CD4-positive, CD25-positive, alpha-beta regulatory T cell (primary cell): ENCODE data around the gene ADGRV1. TPM values are rescaled to one million over a fixed set of nuclear protein-coding genes. Genes with fewer than 3 reads are reported as not detected.

Source experiments
- ATAC-seq, 2 donors: fragments of 150-1000 bp; cut with Tn5 transposase; one replicate each; pipeline ENCODE4 v1.10.0; 2021; ENCODE audit warnings: low read depth in 2 of 2, moderate number of reproducible peaks in 2 of 2, moderate library complexity in 1 of 2
- DNase-seq, 3 donors: peaks; one replicate each; pipeline versions ENCODE4 v3.0.0 to v3.0.0-alpha.2; 2012 to 2022; ENCODE audit warnings: mixed read lengths in 1 of 3
- H3K27ac ChIP-seq: one replicate; pipeline ENCODE4 v1.7.0; 2013; ENCODE audit warnings: mild to moderate bottlenecking, low read length; ENCODE audit not compliant: insufficient read depth, poor library complexity, severe bottlenecking
- H3K27me3 ChIP-seq: one replicate; pipeline ENCODE4 v1.7.0; 2013; ENCODE audit warnings: low read length; ENCODE audit not compliant: control insufficient read depth, insufficient read depth
- H3K36me3 ChIP-seq: one replicate; pipeline ENCODE4 v1.7.0; 2013; ENCODE audit warnings: mild to moderate bottlenecking, low read length, moderate library complexity; ENCODE audit not compliant: control insufficient read depth, insufficient read depth
- H3K4me1 ChIP-seq: 2 replicates; pipeline ENCODE4 v1.7.0; 2013; ENCODE audit warnings: mild to moderate bottlenecking, low read length; ENCODE audit not compliant: insufficient read depth, control insufficient read depth, poor library complexity, severe bottlenecking
- H3K4me3 ChIP-seq: one replicate; pipeline ENCODE4 v1.7.0; 2013; ENCODE audit warnings: low read depth, mild to moderate bottlenecking, low read length, moderate library complexity
- H3K9me3 ChIP-seq, 2 experiments: 1 replicate in 1 of 2; 2 replicates in 1 of 2; pipeline ENCODE4 v1.7.0; 2013; ENCODE audit warnings: low read length in 2 of 2, mild to moderate bottlenecking in 1 of 2, moderate library complexity in 1 of 2; ENCODE audit not compliant: control insufficient read depth in 2 of 2
- H3K27ac Mint-ChIP-seq, 3 donors: one replicate each; pipeline ENCODE4 v1.8.0; 2020 to 2022; ENCODE audit warnings: mild to moderate bottlenecking in 3 of 3, mixed read lengths in 3 of 3, moderate library complexity in 2 of 3
- H3K27me3 Mint-ChIP-seq: one replicate; pipeline ENCODE4 v1.8.0; 2022; ENCODE audit warnings: mild to moderate bottlenecking, mixed read lengths
- H3K36me3 Mint-ChIP-seq: one replicate; pipeline ENCODE4 v1.8.0; 2020; ENCODE audit warnings: mixed read lengths
- H3K4me1 Mint-ChIP-seq, 4 donors: one replicate each; pipeline ENCODE4 v1.8.0; 2020 to 2022; ENCODE audit warnings: mixed read lengths in 4 of 4, mild to moderate bottlenecking in 1 of 4
- H3K4me3 Mint-ChIP-seq, 4 donors: one replicate each; pipeline ENCODE4 v1.8.0; 2020 to 2022; ENCODE audit warnings: mild to moderate bottlenecking in 4 of 4, mixed read lengths in 4 of 4, moderate library complexity in 3 of 4
- H3K9me3 Mint-ChIP-seq, 7 donors: one replicate each; pipeline ENCODE4 v1.8.0; 2020 to 2022; ENCODE audit warnings: mixed read lengths in 7 of 7, mild to moderate bottlenecking in 3 of 7, moderate library complexity in 2 of 7
- polyA plus RNA-seq, 4 donors: library from polyadenylated mRNA; unstranded; fragments of 300-500 nt; fragmentation: Illumina TruSeq; gene quantifications; one replicate each; pipeline ENCODE4 v1.2.3, GENCODE V29; 2021
- total RNA-seq: library from RNA; stranded (reverse); gene quantifications from one replicate; pipeline ENCODE4 v1.2.3, GENCODE V29; 2022

The ADGRV1 gene
- total and polyA plus RNA-seq, 5 donors from 2014 or later, result 0.42 to 0.52 TPM; not detected in 3

GRCh38 chr5:90709323-90710155 lies 150.9 kb downstream of the ADGRV1 start:
- DNase-seq (peak in 1 of 3 donors; percentile 5), ATAC-seq (no peak)
- H3K9me3 Mint-ChIP-seq, result peaks cover 0 to 2% (median 0%) of the 10 kb centered on the region in 7 donors
- no peaks in the 10 kb centered on the region for H3K27me3 Mint-ChIP-seq
- Histone ChIP-seq H3K27ac (no peak overlapping the region), H3K9me3 (no peaks in the 10 kb centered on the region), H3K4me1 (no peaks in the 10 kb centered on the region), H3K27me3 (no peaks in the 10 kb centered on the region), H3K36me3 (no peaks in the 10 kb centered on the region), H3K4me3 (no peak overlapping the region)
- no peaks in the 10 kb centered on the region for H3K36me3 Mint-ChIP-seq
- H3K4me1 Mint-ChIP-seq, result no peaks in the 10 kb centered on the region
- H3K4me3 Mint-ChIP-seq, result no peak overlapping the region
- H3K27ac Mint-ChIP-seq, result no peak overlapping the region

GRCh38 chr5:90718387-90718786 lies 159.8 kb downstream of the ADGRV1 start:
- no peaks in the 10 kb centered on the region for H3K27me3 ChIP-seq
- H3K27ac Mint-ChIP-seq, result no peak overlapping the region
- H3K27ac ChIP-seq, result no peak overlapping the region
- no peaks in the 10 kb centered on the region for H3K4me1 ChIP-seq
- H3K4me3 ChIP-seq, result no peak overlapping the region
- no peaks in the 10 kb centered on the region for H3K4me1 Mint-ChIP-seq
- ATAC-seq, result no peak
- no peaks in the 10 kb centered on the region for H3K9me3 ChIP-seq
- DNase-seq, result no peak
- no peaks in the 10 kb centered on the region for H3K27me3 Mint-ChIP-seq
- no peaks in the 10 kb centered on the region for H3K36me3 Mint-ChIP-seq
- H3K36me3 ChIP-seq, result no peaks in the 10 kb centered on the region
- H3K4me3 Mint-ChIP-seq, result no peak overlapping the region
- peaks cover 0 to 7% (median 0%) of the 10 kb centered on the region in 7 donors for H3K9me3 Mint-ChIP-seq

DNA sequence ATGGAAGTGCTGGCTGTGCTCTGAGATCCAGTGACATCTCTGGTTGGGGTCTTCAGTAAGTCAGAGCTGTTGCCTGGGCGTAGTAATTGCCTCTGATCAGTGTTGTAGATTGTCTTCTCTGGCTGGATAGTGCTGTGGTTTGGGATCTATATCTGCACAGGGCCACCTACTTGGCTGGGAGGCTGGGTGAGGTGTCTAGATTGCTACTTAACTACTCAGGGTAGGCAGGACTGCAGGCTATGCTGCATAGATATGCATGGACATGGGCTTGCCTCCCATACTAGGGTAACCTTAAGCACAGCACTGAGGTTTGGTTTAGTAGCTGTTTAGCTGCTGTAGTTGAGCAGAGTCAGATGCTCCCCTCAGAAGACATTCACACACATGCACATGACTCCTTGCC lies 181.0 kb downstream of the ADGRV1 start:
- H3K9me3 ChIP-seq, result peaks cover 3% of the 10 kb centered on the region in 2 experiments
- ATAC-seq, result no peak
- no peaks in the 10 kb centered on the region for H3K4me1 ChIP-seq
- peaks cover 0 to 12% (median 6%) of the 10 kb centered on the region in 7 donors for H3K9me3 Mint-ChIP-seq
- no peaks in the 10 kb centered on the region for H3K4me1 Mint-ChIP-seq
- H3K27ac ChIP-seq, result no peak overlapping the region
- H3K4me3 ChIP-seq, result no peak overlapping the region
- no peaks in the 10 kb centered on the region for H3K36me3 ChIP-seq
- no peak for DNase-seq
- no peaks in the 10 kb centered on the region for H3K36me3 Mint-ChIP-seq
- H3K4me3 Mint-ChIP-seq, result no peak overlapping the region
- no peaks in the 10 kb centered on the region for H3K27me3 Mint-ChIP-seq
- H3K27ac Mint-ChIP-seq, result no peak overlapping the region
- H3K27me3 ChIP-seq, result no peaks in the 10 kb centered on the region

DNA sequence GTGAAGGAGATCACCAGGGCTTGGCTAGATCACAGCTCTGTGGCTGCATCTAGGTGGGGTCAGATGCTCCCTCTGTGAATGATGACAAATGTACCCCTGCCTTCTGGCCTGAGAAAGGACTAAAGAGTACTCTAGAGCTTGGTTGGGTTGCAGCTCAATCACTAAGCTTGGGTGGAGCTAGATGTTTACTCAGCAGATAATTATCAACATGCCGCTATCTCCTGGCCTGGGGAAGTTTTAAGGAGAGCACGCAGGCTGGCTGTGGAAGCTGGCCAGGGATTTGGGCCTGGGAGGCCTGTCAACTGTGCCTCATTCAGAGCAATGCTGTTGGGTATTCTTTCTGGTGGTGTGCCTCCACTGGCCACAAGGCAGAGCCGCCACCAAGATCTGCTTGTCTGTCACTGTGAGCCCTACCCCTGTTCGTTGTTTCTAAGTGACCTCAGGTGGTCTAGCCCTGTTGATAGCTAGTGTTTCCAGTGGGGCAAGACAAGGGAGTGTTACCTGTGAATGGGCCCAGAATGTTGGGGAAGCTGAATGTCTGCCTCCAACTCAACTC lies 181.7 kb downstream of the ADGRV1 start:
- Histone ChIP-seq H3K4me3 (no peak overlapping the region), H3K36me3 (no peaks in the 10 kb centered on the region), H3K27ac (no peak overlapping the region), H3K27me3 (peaks cover 2% of the 10 kb centered on the region), H3K4me1 (no peaks in the 10 kb centered on the region), H3K9me3 (peaks cover 3% of the 10 kb centered on the region in 2 experiments)
- Mint-ChIP-seq H3K27ac (no peak overlapping the region), H3K27me3 (no peaks in the 10 kb centered on the region), H3K4me3 (no peak overlapping the region), H3K36me3 (no peaks in the 10 kb centered on the region), H3K9me3 (peaks cover 0 to 12% (median 4%) of the 10 kb centered on the region in 7 donors), H3K4me1 (no peaks in the 10 kb centered on the region)
- DNase-seq (no peak), ATAC-seq (no peak)

DNA sequence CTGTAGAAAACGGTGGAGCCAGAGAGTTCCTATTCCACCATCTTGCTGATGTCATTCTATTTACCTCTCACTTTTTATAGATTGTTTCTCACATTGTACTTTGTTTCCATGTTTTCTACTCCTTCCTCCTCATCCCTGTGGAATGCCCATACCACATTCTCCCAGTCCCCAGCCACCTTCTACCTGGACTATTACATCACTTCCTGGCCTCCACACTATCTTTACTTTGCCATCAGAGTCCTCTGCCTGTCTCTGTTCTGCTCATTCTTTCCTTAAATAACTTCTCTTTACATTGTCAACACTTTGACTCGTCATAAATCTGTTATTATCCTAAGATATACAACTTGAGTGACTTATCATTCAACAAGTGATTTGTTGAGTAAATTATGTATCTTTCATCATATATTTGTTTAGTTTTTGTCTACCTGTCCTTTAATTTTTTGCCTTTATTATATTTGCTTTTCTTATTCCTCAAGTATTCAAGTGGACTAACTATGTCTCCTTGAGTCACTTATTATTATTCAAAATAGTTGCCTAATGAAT lies 182.5 kb downstream of the ADGRV1 start:
- ATAC-seq (no peak), DNase-seq (no peak)
- Mint-ChIP-seq H3K27ac (no peak overlapping the region), H3K9me3 (peaks cover 0 to 12% (median 4%) of the 10 kb centered on the region in 7 donors), H3K4me3 (no peak overlapping the region), H3K4me1 (no peaks in the 10 kb centered on the region), H3K36me3 (no peaks in the 10 kb centered on the region), H3K27me3 (no peaks in the 10 kb centered on the region)
- peaks cover 3% of the 10 kb centered on the region in 2 experiments for H3K9me3 ChIP-seq
- peaks cover 2% of the 10 kb centered on the region for H3K27me3 ChIP-seq
- no peak overlapping the region for H3K4me3 ChIP-seq
- H3K27ac ChIP-seq, result no peak overlapping the region
- no peaks in the 10 kb centered on the region for H3K36me3 ChIP-seq
- H3K4me1 ChIP-seq, result no peaks in the 10 kb centered on the region

- no peaks in the 10 kb centered on the region for H3K4me1 ChIP-seq
- H3K4me3 ChIP-seq, result no peak overlapping the region
- Mint-ChIP-seq H3K4me3 (no peak overlapping the region), H3K36me3 (no peaks in the 10 kb centered on the region), H3K4me1 (no peaks in the 10 kb centered on the region), H3K27ac (no peak overlapping the region), H3K9me3 (peaks cover 0 to 2% (median 0%) of the 10 kb centered on the region in 7 donors), H3K27me3 (no peaks in the 10 kb centered on the region)
- ATAC-seq, result no peak
- H3K27ac ChIP-seq, result no peak overlapping the region
- H3K27me3 ChIP-seq, result peaks cover 4% of the 10 kb centered on the region
- no peaks in the 10 kb centered on the region for H3K9me3 ChIP-seq
- H3K36me3 ChIP-seq, result no peaks in the 10 kb centered on the region
- no peak for DNase-seq
Observed at GRCh38 chr5:90746119-90746518, 187.5 kb downstream of the ADGRV1 start.

DNA sequence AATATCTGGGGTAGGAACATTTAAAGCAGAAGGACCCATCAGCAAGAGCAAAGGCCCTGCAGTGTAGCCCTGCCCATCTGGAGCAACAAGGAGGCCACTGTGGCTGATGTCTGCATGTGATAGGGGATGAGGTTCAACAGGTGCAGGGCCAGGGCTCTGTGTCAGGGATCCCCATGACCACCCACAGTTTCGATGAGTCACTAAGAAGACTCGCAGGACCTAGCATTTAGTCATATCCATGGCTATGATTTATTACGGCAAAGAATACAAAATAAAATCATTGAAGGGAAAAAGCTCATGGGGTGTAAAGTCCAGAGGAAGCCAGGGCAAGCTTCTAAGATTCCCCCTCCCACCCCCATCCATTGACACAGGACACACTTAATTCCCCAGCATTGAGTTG lies 188.6 kb downstream of the ADGRV1 start:
- Mint-ChIP-seq H3K4me1 (no peaks in the 10 kb centered on the region), H3K27ac (no peak overlapping the region), H3K36me3 (no peaks in the 10 kb centered on the region), H3K27me3 (no peaks in the 10 kb centered on the region), H3K4me3 (no peak overlapping the region), H3K9me3 (no peaks in the 10 kb centered on the region)
- Histone ChIP-seq H3K9me3 (no peaks in the 10 kb centered on the region), H3K4me3 (no peak overlapping the region), H3K4me1 (no peaks in the 10 kb centered on the region), H3K27me3 (peaks cover 4% of the 10 kb centered on the region), H3K27ac (no peak overlapping the region), H3K36me3 (no peaks in the 10 kb centered on the region)
- ATAC-seq (no peak), DNase-seq (no peak)
